A549 treated with AZD2906 at 1 μM for 4 hours (cell line): Measurements from ENCODE around the gene ZNF507. TPM values are rescaled to one million over a fixed set of nuclear protein-coding genes. Genes with fewer than 3 reads are reported as not detected.

Experiments used
- total RNA-seq: library from RNA; stranded (reverse); fragments of 200-300 nt; extraction: Qiagen RNA extraction; gene quantifications from 5 replicates; pipeline ENCODE4 v1.2.3, GENCODE V29; 2022

ZNF507 gene
- total RNA-seq, result 12.5 to 17.5 TPM (median 16.0 TPM) in 5 replicates

GRCh38 chr19:32345261-32346207 lies at the start of gene ZNF507:
Gene ZNF507 (plus strand): TSS chr19:32345610. CDS start chr19:32352831, 7,221 bp downstream.

GRCh38 chr19:32405431-32406160 lies 60.2 kb downstream of the ZNF507 start, which contains the start of gene DPY19L3:
Gene DPY19L3 (plus strand): TSS chr19:32405770. CDS start chr19:32408254, 2,484 bp downstream.

Other genes with a start within 250 kb of the ZNF507 start
- gene DPY19L3, start 60.2 kb downstream of the ZNF507 start, total RNA-seq, result 12.5 to 15.6 TPM (median 12.8 TPM) in 5 replicates
- gene PDCD5, start 235.6 kb downstream of the ZNF507 start, total RNA-seq, result 405 to 467 TPM (median 439 TPM) in 5 replicates